Upper lobe of right lung (tissue), 1 donor: ENCODE results near the gene SEC14L5. TPM values are rescaled to one million over a fixed set of nuclear protein-coding genes. Genes with fewer than 3 reads are reported as not detected.

ENCODE experiments used
- ATAC-seq: fragments of 200-7000 bp; cut with Tn5 transposase; one replicate; pipeline ENCODE4 v1.9.1; 2020; ENCODE audit warnings: mild to moderate bottlenecking, moderate library complexity
- DNase-seq: peaks from one replicate; pipeline ENCODE4 v3.0.0-alpha.2; 2020
- H3K27ac ChIP-seq: fragments of 200-600 bp; one replicate; pipeline ENCODE4 v1.8.0; 2022
- H3K27me3 ChIP-seq: fragments of 200-600 bp; one replicate; pipeline ENCODE4 v1.8.0; 2022; ENCODE audit warnings: mild to moderate bottlenecking
- H3K36me3 ChIP-seq: fragments of 200-600 bp; one replicate; pipeline ENCODE4 v1.8.0; 2022
- H3K4me1 ChIP-seq: fragments of 200-600 bp; one replicate; pipeline ENCODE4 v1.8.0; 2022
- H3K4me3 ChIP-seq: fragments of 200-600 bp; one replicate; pipeline ENCODE4 v1.8.0; 2022; ENCODE audit warnings: mild to moderate bottlenecking
- H3K9me3 ChIP-seq: fragments of 200-600 bp; one replicate; pipeline ENCODE4 v1.8.0; 2022
- intact Hi-C: fragments of 100-400 bp; cut with DNase I; formaldehyde crosslinking; loops from one replicate; pipeline ENCODE4 v1.11.0; 2022
- total RNA-seq: library from RNA; stranded (reverse); fragmentation: NEBNext Ultra II Directional; extraction: Animal tissue kit (Norgen Biotek cat#: 25700); gene quantifications from one replicate; pipeline ENCODE4 v1.2.1, GENCODE V29; 2021
- TF ChIP-seq, protein P1 (sequence below): fragments of 200-600 bp; IDR thresholded peaks from one replicate; pipeline ENCODE4 v1.8.0; 2022; ENCODE audit warnings: antibody characterized with exemption
- donor health status: DM: no; HTN: yes; CAD: no; lungs with severe emphysema.

The SEC14L5 gene
- total RNA-seq, 1 donor from 2014 or later = 0.52 TPM

DNA sequence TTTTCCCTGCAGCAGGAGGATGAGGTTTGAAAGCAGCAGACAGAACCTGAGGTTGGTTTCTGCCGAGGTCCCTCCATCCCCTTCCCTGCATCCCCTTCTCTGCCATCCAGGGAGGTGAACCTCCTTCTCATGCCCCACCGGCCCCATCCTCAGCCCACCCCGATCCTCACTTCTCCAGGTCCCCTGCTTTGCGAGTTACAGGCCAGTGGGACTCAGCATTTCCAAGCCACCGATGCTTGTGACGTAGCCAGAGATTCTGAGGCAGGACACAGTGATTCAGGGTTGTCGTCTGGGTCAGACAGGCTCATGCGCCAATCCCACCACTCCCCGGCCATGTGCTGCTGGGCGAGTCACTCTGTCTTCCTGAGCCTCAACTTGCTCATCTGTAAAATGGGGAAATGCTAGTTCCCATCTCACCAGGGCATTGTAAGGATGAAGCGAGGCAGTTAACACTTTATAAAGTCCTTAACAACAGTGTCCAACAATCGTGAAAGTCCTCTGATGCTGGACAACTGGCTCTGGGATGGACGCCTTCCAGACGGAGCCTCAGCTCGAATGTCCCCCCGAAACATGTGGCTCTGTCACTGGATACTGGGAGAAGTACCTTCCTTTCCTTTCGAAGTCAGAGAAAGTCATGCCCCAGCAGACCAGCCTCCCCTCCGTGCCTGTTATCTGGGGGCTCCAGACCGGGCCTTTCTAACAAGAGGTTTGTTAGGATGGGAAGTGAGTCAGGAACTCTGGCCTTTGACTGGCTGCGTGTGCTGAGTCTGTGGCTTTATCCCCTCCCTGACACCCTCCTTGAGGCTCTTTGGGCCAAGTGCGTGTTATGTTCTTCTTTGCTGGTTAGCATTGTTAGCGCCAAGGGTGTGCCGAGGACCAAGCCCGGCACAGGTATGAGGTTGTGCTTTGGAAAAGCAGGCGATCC lies 21.9 kb downstream of the SEC14L5 start:
- no peak for ATAC-seq
- H3K4me3 ChIP-seq = no peak overlapping the region
- H3K27ac ChIP-seq = no peak overlapping the region
- TF ChIP-seq, protein P1, sequence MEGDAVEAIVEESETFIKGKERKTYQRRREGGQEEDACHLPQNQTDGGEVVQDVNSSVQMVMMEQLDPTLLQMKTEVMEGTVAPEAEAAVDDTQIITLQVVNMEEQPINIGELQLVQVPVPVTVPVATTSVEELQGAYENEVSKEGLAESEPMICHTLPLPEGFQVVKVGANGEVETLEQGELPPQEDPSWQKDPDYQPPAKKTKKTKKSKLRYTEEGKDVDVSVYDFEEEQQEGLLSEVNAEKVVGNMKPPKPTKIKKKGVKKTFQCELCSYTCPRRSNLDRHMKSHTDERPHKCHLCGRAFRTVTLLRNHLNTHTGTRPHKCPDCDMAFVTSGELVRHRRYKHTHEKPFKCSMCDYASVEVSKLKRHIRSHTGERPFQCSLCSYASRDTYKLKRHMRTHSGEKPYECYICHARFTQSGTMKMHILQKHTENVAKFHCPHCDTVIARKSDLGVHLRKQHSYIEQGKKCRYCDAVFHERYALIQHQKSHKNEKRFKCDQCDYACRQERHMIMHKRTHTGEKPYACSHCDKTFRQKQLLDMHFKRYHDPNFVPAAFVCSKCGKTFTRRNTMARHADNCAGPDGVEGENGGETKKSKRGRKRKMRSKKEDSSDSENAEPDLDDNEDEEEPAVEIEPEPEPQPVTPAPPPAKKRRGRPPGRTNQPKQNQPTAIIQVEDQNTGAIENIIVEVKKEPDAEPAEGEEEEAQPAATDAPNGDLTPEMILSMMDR = no peak
- H3K9me3 ChIP-seq = no peaks in the 10 kb centered on the region
- no peaks in the 10 kb centered on the region for H3K4me1 ChIP-seq
- intact Hi-C loops = no loop called here
- no peaks in the 10 kb centered on the region for H3K27me3 ChIP-seq
- H3K36me3 ChIP-seq = no peaks in the 10 kb centered on the region
- no peak for DNase-seq

DNA sequence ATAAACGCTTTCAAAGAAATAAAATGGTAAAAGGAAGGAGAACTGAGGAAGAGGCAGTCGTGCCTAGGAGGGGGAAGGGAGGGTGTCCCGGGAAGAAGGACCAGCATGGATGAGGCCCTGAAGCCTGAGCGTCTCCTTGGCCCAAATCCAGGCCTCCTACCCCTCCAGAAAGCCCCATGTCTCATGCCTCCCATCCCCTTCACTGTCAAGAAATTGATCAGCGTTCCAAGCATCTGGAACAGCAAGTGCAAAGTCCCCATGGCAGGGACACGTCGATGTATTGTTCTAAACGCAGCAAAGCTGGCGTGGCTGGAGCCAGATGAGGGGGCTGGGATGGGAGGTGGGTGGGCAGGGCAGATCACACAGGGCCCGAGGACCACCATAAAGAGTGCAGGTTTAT lies 22.6 kb downstream of the SEC14L5 start:
- no peak for DNase-seq
- no peak for ATAC-seq
- Histone ChIP-seq H3K4me3 (no peak overlapping the region), H3K9me3 (no peaks in the 10 kb centered on the region), H3K27ac (no peak overlapping the region), H3K36me3 (no peaks in the 10 kb centered on the region), H3K27me3 (no peaks in the 10 kb centered on the region), H3K4me1 (no peaks in the 10 kb centered on the region)
- TF ChIP-seq, protein P1 = no peak
- intact Hi-C loops = no loop called here

DNA sequence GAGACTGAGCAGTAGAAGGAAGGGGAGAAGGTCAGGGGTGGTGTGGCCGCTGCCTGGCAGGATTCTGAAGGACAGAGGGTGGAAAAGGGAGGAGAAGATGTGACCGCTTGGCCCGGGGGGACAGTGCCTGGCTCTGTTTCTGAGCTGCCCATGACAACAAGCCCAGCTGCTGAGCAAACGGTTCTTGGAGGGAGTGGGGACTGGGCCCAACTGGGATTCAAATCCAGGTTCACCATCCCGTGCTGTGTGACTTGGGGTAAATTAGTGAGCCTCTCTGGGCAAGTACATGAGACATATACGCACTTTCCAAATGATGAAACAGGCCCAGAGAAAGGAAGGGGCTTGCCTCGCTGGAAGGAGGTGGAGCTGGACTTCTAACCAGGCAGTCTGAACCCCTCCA lies 23.3 kb downstream of the SEC14L5 start:
- Histone ChIP-seq H3K36me3 (no peaks in the 10 kb centered on the region), H3K27ac (no peak overlapping the region), H3K4me3 (no peak overlapping the region), H3K9me3 (no peaks in the 10 kb centered on the region), H3K4me1 (no peaks in the 10 kb centered on the region), H3K27me3 (no peaks in the 10 kb centered on the region)
- DNase-seq (no peak), ATAC-seq (no peak)
- intact Hi-C loops = no loop called here
- TF ChIP-seq, protein P1 = no peak

DNA sequence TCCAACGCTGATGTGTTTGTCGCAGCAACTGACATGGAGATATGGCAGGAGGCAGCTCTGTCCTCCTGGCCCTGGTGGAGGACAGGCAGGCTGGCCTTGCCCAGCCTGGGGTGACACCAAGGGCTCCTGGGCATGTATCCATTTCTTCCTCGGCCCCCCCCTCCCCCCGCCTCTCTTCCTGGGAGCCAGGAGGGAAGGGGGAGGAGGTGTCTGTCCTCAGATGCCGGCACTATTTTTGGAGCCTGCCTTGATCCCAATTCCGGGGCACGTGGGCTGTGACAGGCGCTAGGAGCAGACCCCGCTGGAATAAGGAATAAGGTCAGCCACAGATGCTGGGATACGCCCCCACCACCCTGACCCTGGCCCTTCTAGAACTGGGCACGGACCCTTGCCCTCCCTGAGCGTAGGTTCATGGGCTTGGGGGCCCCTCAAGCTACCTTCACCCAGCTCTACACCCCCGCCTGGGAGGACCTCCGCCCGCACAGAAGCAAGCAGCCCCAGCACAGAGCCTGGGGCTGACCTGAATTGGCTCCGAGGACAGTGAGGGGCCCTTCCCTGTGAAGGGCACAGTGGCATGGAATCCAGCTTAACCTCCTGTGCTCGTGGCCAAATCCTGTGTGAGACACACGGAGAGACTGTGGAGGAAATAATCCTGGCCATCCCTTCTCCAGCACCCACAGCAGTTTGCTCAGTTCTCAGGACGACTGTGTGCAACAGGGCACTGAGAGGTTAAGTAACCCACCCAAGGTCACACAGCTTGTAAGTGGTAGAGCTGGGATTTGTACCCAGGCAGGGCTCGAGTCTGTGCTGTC lies 24.1 kb downstream of the SEC14L5 start:
- Histone ChIP-seq H3K9me3 (no peaks in the 10 kb centered on the region), H3K27me3 (peaks cover under 1% of the 10 kb centered on the region), H3K4me3 (no peak overlapping the region), H3K36me3 (no peaks in the 10 kb centered on the region), H3K4me1 (no peaks in the 10 kb centered on the region), H3K27ac (no peak overlapping the region)
- TF ChIP-seq, protein P1 = no peak
- DNase-seq = no peak
- intact Hi-C loops = no loop called here
- no peak for ATAC-seq

DNA sequence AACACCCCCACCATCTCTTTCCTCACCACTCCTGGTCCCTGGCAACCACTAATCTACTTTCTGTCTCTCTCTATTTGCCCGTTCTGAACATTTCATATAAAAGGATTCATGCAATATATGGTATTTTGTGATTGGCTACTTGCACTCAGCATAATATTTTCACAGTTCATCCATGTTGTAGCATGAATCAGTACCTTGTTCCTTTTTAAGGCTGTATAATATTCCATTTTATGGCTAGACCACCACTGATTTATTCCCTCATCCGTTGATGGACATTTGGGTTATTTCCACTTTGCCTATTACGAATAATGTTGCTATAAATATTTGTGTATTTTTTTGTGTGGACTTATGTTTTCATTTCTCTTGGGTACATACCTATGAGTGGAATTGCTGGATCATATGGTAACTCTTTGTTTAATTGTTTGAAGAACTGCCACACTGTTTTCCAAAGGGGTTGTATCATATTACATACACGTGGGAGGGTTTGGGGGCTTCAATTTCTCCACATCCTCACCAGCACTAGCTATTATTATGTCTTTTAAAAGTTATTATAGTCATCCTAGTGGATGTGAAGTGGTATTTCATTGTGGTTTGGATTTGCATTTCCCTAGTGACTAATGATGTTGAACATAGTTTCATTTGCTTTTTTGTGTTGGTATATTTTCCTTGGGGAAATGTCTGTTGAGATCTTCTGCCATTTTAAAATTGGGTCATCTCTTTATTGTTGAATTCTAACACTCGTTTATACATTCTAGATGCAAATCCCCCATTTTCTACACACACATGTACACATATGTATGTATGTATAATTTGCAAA lies 26.3 kb downstream of the SEC14L5 start:
- TF ChIP-seq, protein P1 = no peak
- ATAC-seq = no peak
- H3K4me1 ChIP-seq = no peaks in the 10 kb centered on the region
- H3K36me3 ChIP-seq = no peaks in the 10 kb centered on the region
- intact Hi-C loops = no loop called here
- DNase-seq = no peak
- H3K4me3 ChIP-seq = no peak overlapping the region
- H3K27me3 ChIP-seq = peaks cover 22% of the 10 kb centered on the region
- no peak overlapping the region for H3K27ac ChIP-seq
- H3K9me3 ChIP-seq = no peaks in the 10 kb centered on the region
